Measurements from ENCODE around the gene ABR.

- TF ChIP-seq CTCF (IDR thresholded peaks at IDR 0.05): no peak
- no peak for TF ChIP-seq POLR2AphosphoS5 (IDR thresholded peaks at IDR 0.05)
- no peak for TF ChIP-seq POLR2A (IDR thresholded peaks at IDR 0.05)
These were observed 101.6 kb downstream of the ABR start for GRCh38 chr17:1077986-1078711.

Data from prostate gland (tissue), 2 donors.